Adipose tissue (tissue), 3 donors: ENCODE data around the gene SOD2. TPM values are rescaled to one million over a fixed set of nuclear protein-coding genes. Genes with fewer than 3 reads are reported as not detected.
"Not testable (repeated sequence)": the region's sequence is repeated elsewhere in the genome, so short reads cannot be mapped to it uniquely, and the experiment has no call there.

Experiments
- H3K27ac ChIP-seq: one replicate; pipeline ENCODE4 v1.5.1; 2013; ENCODE audit warnings: low read depth, low read length
- WGBS, 3 donors: extraction: QIAGEN DNeasy Blood & Tissue Kit; methylation state at CpG; one replicate each; pipeline ENCODE4 v1.1.7; 2013; 5-methylcytosine and 5-hydroxymethylcytosine counted together
- polyA plus RNA-seq, 3 donors: library from polyadenylated mRNA; stranded (reverse); fragments of 200-250 nt; gene quantifications; one replicate each; pipeline ENCODE4 v1.2.3, GENCODE V29; 2013
- donor health status: healthy with polysubstance abuse.
- donor health status: Bipolar disorder and iron deficiency.
- donor health status: healthy.

The SOD2 gene
- polyA plus RNA-seq, 3 donors: 315 to 1,671 (median 608) TPM

DNA sequence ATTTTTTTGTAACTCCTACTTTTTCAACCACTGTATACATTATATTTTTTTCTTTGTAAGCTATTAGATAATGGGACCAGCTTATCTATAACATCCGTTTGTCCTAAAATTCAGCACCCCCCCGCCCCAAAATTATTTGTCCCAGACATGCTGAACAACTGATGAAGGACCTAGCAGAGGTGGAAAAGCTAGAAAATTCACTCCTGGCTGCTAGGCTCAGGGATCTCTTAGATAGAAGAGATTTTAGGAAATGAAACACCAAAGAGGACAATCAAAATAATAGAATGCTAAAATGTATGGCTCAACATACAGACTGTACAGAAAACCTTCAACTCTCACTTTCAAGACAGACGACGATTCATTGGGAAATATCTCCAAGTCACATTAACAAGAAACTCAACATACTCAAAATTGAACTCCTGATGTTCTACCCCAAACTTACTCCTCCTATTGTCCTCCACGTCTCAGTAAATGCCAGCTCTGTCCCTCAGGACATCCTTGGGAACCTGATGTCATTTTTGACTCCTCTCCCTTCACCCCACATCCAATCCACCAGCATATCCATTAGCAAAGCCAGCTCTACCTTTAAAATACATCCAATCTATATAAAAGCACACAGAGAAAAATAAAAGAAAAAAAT, 4.7 kb downstream of the SOD2 start:
- 67 to 76% (median 70%) methylated on average over 5 of the region's 5 CpGs for whole genome bisulfite sequencing, 3 donors
- H3K27ac ChIP-seq: no peak overlapping the region

DNA sequence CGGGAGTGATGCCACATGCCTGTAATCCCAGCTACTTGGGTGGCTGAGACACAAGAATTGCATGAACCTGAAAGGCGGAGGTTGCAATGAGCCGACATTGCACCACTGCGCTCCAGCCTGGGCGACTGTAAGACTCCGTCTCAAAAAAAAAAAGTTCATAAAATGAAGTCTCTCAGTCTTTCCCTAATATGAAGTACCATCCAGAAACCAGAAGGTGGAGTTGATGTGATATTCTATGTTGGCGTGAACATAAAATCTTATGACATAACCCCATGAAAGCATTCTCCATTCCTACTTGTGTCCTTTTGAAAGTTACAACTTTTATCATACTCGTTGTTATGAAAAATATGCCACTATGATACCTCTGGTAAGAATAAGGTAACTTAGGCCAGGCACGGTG, 5.7 kb downstream of the SOD2 start:
- H3K27ac ChIP-seq: no peak overlapping the region
- WGBS, 3 donors: 93 to 97% (median 94%) methylated on average over 9 of the region's 9 CpGs

DNA sequence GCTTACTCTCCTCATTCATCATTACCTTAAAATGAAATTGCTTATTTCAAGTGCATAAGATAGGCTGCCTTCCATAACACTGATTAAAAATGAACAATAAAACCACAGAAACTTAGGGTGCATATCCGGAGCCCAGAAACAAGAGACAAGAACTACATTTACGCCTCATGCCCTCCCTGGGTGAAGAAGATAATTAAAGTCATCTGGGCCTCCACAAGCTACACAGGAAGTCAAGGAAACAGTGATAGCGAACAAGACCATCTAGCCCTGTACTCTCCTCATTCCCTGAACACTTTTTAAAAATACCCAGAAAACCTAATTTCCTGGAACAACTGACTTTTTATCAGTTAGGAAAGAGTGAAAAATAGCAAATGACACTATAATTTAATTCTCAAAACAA, 6.3 kb downstream of the SOD2 start:
- no peak overlapping the region for H3K27ac ChIP-seq
- WGBS, 3 donors: 59 to 86% (median 63%) methylated on average over 3 of the region's 3 CpGs

DNA sequence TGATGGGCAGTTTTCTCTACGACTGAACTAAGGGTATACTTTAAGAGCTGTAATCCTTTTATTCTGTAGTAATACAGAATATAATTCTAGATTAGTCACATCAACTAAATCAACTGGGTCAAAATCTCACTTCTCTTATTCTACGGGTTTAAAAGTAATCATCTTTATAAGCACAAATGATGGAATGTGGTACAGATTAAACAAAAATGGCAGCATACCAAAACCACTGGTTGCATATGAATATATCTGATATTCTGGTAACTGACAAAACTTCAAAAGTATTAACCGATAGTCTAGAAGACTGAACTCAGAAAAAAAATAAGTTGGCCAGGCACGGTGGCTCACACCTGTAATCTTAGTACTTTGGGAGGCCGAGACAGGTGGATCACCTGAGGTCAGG, 7.0 kb downstream of the SOD2 start:
- H3K27ac ChIP-seq: no peak overlapping the region
- WGBS, 3 donors: 69 to 82% (median 73%) methylated on average over 5 of the region's 5 CpGs

DNA sequence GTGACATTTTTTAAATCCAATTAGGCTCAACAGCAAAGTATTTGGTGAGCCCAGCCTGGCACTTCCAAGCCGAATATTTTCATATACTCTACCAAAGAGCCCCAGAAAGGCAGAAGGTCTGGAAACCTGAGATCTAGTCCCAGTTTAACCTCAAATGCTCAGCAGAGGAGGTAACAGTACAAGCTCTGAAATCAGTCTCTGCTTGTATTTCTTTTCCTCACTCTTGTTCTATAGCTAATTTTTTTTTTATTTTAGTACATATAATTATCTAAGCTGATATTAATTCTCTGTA, 9.1 kb downstream of the SOD2 start:
- no peak overlapping the region for H3K27ac ChIP-seq
- WGBS, 3 donors: 84 to 100% (median 97%) methylated on average over 1 of the region's 1 CpG

DNA sequence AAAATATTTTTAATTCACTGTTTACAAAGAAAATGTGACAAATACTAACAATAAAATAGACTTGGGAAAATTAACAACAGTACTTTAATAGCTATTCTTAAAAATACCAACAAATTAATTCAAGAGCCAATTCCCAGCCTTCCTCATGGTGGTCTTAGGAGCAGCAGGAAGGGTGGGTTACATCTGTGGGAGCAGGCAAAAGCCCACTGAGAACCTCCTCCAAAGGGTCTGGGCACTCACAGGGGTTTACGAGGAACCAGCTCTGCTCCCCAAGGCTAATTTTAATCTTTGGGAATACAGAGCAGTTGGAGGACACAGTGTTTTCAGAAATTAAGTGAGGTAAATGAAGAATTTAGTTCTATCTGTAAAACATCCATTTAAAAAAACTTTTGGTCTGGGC, 10.2 kb downstream of the SOD2 start:
- H3K27ac ChIP-seq: no peak overlapping the region
- 89 to 98% (median 96%) methylated on average over 1 of the region's 1 CpG for WGBS, 3 donors

DNA sequence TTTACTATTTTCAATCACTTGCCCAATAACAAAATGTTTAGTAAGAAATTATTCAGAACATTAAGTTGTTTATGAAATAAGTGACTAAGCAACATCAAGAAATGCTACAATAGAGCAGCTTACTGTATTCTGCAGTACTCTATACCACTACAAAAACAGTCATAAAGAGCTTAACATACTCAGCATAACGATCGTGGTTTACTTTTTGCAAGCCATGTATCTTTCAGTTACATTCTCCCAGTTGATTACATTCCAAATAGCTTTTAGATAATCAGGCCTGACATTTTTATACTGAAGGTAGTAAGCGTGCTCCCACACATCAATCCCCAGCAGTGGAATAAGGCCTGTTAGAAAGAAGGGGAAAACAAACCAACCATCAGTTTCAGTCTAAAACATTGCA, 10.7 kb downstream of the SOD2 start:
- no peak overlapping the region for H3K27ac ChIP-seq
- 72 to 84% (median 72%) methylated on average over 3 of the region's 3 CpGs for WGBS, 3 donors

DNA sequence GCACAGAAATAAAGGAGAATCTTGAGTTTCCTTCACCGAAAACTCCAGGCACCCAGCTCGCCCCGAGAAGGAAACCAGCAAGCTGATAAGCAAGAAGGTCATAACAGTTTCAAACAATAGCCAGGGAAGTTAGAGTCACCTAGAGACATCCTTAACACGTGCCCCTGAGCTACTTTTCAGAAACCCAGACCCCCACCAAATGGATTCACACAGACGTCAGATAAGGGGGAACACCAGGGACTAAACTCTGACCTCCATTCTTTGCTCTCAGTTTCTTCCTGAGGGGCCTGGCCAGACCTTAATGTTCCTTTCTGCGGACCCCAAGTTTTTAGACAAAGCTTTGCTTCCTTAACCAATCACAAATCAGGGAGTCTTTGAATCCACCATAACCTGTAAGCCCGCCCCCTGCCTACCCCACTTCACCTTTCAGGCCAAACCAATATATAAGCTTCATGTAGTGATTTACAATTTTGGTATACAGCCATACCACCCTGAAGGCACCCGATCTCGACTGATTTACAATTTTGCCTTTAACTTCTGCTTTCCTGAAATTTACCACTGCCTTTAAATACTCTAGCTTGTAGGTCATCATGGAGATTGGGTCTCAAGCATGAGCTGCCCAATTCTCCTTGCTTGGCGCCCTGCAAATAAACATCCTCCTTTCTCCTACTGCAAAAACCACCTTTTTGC, 11.7 kb downstream of the SOD2 start:
- H3K27ac ChIP-seq: no peak overlapping the region
- WGBS, 3 donors: 71 to 77% (median 71%) methylated on average over 10 of the region's 10 CpGs

DNA sequence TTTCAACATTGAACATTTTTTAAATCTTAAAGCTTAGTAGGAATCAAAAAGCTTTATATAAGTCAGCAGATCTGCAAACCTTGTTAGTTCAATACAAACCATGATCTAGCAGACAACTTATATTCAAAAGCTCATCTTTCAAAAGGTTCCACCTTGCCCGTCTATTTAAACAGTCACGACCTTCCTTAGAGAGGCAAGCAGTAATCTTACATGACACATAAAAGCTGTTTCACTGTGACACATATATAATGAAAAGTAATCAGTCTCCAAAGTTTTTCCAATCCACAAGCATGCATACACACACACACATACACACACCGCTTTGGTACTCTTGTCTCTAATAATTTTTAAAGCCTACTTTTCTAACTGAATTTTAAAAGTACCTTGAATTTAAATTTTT, 12.9 kb downstream of the SOD2 start:
- no peak overlapping the region for H3K27ac ChIP-seq
- WGBS, 3 donors: 64 to 90% (median 85%) methylated on average over 3 of the region's 3 CpGs

DNA sequence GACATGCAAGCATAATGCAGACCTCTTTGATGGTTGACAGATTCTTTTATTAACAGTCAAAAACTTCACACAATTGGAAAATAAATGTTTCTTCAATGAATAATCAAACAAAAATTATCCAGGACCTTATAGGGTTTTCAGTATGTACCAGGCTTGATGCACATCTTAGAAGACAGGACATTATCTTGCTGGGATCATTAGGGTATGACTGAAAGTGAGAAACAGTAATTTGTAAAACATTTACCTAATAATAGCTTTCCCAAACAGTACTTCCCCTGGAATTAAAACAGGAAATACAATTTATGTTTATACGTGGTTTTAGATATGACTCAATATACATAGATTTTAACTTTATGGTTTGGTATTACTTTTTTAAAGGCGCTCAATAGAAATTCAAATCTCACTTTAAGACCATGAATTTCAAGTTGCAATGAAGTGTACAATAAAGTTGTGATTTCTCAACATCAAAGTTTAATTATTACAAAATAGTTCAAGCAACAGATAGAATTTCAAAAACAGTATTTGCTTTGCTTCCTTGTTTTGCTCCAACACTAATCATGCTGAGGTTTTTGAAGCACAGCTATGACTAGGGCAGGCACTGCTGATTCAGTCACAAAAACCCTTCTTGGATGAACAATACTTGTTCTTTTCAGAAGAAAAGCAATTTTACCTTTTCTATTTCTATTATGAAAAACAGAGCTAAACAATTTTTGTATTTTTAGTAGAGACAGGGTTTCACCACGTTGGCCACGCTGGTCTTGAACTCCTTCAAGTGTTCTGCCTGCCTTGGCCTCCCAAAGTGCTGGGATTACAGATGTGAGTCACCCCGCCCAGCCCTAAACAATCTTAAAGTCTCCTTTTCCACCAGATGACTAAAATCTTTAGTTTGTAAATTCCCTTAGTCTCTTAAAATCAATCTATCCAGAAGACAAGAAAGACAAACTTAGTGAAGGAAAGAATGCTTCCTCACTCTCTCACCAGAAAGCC, 13.7 kb downstream of the SOD2 start:
- 69 to 75% (median 70%) methylated on average over 5 of the region's 5 CpGs for whole genome bisulfite sequencing, 3 donors
- H3K27ac ChIP-seq: no peak overlapping the region

DNA sequence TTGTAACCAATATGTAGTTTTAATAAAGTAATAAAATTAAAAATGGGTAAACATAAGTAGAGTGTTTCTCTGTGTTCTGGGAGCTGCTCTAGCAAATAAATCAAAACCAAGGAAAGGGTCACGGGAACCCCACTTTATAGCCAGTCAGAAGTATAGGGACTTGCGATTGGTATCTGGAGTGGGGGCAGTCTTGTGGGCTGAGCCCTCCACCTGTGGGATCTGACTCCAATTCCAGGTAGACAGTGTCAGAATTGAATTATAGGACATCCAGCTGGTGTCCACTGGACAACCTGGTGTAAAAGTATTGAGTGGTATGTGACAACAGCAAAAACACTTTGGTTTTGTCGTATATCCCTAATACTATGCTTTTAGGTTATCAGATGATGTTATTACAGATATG, 14.5 kb downstream of the SOD2 start:
- 94 to 97% (median 94%) methylated on average over 3 of the region's 3 CpGs for WGBS, 3 donors
- no peak overlapping the region for H3K27ac ChIP-seq

DNA sequence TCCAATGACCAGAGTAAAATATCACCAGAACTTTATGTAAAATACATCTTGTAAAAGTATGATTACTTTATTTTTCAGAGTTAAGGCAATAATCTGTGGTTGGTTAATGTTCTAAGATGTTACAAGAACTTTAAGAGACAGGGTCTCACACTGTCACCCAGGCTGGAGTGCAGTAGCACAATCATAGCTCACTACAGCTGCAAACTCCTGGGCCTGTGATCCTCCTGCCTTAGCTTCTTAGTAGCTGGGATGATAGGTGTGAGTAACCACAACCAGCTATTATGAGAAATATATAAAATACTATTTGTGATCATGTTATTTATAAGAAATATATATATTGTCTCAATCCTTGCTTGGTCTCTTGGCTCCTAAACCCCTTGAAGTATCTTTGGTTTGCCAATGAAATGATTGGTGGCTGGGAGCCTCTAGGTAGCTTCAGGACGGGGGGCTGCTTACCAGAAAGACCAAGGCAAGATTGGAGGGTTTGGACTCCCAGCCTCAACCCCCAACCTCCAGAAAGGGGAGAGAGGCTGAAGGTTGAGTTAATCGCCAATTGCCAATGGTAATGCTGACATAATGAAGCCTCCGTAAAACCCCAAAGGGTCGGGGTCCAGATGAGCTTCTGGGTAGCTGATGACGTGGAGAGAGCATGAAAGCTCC, 15.4 kb downstream of the SOD2 start:
- WGBS, 3 donors: 91 to 97% (median 92%) methylated on average over 5 of the region's 5 CpGs

DNA sequence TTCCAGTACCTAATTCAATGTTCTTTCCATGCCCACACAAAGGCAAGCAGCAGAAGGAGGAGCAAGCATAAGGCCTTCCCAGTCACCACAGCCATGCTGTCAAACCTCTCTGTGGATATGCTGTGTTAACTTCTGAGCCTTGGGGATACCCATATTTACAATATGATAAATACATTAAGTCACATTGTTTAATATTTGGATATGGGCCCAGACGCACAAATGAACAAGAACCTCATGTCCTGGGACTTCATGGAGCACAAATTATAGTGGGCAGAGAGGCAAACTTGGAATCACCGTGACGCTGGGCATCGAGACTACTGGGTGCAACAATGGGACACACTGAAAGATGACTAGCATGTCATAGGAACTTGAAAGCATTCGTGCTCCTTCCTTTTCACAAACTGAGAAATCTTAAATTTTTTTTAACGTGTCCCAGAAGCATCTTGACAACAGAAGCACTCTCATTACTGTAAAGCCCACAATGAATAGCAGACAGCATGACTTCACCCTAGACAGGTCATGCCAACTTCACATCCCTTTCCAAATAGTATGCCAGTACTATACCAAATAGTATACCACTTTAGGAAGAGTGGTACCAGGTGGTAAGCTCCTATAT, 16.0 kb downstream of the SOD2 start:
- 80 to 89% (median 86%) methylated on average over 6 of the region's 6 CpGs for WGBS, 3 donors
- H3K27ac ChIP-seq: no peak overlapping the region

More for the DNA sequence above, 15.4 kb downstream of the SOD2 start:
- H3K27ac ChIP-seq: no peak overlapping the region

DNA sequence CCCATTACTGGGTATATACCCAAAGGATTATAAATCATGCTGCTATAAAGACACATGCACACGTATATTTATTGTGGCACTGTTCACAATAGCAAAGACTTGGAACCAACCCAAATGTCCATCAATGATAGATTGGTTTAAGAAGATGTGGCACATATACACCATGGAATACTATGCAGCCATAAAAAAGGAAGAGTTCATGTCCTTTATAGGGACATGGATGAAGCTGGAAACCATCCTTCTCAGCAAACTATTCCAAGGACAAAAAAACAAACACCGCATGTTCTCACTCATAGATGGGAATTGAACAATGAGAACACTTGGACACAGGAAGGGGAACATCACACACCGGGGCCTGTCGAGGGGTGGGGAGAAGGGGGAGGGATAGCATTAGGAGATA, 16.8 kb downstream of the SOD2 start:
- H3K27ac ChIP-seq: not testable (repeated sequence)
- WGBS, 3 donors: 91 to 94% (median 92%) methylated on average over 4 of the region's 4 CpGs

DNA sequence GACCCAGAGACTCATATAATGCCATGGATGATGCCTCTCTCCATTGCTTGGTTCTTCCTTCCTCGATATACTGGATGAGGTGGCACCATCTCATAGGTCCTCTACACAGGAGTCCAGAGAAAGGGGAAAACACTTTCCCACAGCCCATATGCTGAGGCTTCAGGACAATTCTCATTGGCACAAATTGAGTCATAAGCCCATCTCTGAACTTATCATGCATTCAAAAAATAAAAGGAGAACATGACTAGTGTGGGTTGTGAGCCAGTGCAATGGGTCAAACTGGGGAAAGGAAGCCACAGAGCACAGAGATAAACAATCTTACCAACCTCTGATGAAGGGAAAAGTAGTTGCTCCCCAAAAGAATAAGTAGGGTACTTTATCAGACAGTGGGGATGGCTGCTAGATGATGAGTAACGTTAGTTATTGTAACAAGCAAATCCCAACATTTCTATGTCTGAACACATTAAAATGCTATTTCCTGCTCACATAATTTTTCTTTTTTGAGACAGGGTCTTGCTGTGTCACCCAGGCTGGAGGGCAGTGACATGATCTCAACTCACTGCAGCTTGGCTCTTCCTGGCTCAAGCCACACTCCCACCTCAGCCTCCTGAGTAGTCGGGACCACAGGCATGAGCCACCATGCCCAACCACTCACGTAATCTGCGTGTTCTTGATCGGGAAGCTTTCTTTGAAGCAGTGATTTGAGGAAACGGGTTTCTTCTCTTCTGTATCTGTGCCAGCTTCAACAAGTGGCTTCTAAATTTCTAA, 27.0 kb downstream of the SOD2 start:
- WGBS, 3 donors: 80 to 94% (median 86%) methylated on average over 7 of the region's 7 CpGs
- H3K27ac ChIP-seq: no peak overlapping the region

DNA sequence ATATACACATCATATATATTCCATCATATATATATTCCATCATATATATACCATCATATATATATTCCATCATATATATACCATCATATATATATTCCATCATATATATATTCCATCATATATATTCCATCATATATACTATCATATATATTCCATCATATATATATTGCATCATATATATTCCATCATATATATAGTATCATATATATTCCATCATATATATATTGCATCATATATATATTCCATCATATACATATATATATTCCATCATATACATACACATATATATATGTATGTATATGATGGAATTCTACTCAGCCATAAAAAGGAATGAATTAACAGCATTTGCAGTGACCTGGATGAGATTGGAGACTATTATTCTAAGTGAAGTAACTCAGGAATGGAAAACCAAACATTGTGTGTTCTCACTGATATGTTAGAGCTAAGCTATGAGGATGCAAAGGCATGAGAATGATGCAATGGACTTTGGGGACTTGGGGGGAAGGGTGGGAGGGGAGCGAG, 29.6 kb downstream of the SOD2 start:
- WGBS, 3 donors: 69 to 100% (median 89%) methylated on average over 1 of the region's 1 CpG
- not testable (repeated sequence) for H3K27ac ChIP-seq

DNA sequence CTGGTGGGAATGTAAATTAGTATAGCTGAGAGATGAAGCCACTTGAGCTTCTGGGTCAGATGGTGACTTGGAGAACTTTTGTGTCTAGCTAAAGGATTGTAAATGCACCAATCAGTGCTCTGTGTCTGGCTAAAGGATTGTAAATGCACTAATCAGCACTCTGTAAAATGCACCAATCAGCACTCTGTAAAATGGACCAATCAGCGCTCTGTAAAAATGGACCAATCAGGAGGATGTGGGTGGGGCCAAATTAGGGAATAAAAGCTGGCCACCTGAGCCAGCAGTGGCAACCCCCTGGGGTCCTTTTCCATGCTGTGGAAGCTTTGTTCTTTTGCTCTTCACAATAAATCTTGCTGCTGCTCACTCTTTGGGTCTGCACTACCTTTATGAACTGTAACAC, 31.1 kb downstream of the SOD2 start:
- H3K27ac ChIP-seq: not testable (repeated sequence)
- 98 to 100% (median 100%) methylated on average over 1 of the region's 1 CpG for WGBS, 3 donors
